Measurements from ENCODE around the gene ARHGAP23.

Gene ARHGAP23

GRCh38 chr17:38554430-38555350, 126.4 kb downstream of the ARHGAP23 start:
- DNase-seq: peak; percentile 52

GRCh38 chr17:38556239-38556638, 128.0 kb downstream of the ARHGAP23 start:
- no peak for DNase-seq

- no peak for DNase-seq
Measured at GRCh38 chr17:38557396-38557795, 129.1 kb downstream of the ARHGAP23 start.

GRCh38 chr17:38557836-38558727, 129.8 kb downstream of the ARHGAP23 start:
- DNase-seq: peak; percentile 93

DNA sequence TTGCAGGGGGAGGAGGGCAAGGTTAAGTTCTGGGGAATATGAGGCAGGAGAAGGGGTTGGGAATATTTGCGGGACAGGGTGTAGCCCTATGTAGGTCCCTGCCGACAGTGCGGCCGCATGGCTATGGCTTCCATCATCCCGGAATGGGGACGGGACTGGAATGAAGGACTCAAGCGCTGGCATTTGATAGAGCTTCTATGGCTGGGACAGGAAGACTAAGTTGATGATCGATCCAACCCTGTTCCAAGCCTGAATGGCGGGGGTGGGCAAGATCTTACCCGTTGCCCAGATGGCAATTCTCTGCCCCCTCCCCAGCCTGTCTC, 130.4 kb downstream of the ARHGAP23 start:
- DNase-seq: no peak

DNA sequence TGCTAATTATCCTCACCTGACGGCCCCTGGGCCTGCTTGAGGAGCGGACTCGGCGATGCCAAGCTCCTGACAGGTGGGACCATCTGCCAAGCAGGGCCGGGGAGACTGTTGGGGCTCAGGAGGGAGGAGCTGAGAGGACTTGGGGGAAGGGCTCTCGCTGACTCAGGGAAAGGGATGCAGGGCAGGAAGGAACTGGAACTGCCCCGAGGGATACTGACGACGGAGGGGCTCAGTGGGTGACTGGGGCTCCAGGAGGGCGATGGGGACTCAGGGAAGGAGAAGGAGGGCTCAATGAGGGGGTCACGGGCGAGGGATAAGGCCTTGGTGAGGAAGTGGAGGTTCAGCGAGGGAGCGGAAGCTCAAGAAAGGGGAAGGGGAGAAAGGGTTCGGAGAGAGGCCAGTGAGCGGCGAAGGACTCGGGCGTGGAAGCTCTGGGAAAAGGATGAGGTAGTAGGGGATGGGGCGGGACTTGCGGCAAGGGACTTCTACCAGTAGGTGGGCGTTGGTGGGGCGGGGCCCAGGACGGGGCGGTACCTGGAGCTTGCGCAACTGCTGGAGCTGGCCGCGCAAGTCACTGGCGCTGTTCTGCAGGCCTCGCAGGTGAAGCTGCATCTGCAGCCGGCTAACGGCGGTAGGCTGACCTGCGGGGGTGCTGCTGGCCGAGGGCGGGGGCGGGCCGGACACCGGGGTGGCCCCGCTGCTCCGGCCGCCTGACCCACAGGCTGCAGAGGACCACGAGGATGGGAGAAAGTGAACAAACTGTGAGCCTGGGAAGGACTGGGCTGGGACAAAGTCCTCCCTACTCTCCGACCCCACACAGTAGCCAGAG, 131.0 kb downstream of the ARHGAP23 start:
- DNase-seq: peak; percentile 85

- DNase-seq: no peak
Measured at GRCh38 chr17:38559880-38560230, 131.6 kb downstream of the ARHGAP23 start.

DNA sequence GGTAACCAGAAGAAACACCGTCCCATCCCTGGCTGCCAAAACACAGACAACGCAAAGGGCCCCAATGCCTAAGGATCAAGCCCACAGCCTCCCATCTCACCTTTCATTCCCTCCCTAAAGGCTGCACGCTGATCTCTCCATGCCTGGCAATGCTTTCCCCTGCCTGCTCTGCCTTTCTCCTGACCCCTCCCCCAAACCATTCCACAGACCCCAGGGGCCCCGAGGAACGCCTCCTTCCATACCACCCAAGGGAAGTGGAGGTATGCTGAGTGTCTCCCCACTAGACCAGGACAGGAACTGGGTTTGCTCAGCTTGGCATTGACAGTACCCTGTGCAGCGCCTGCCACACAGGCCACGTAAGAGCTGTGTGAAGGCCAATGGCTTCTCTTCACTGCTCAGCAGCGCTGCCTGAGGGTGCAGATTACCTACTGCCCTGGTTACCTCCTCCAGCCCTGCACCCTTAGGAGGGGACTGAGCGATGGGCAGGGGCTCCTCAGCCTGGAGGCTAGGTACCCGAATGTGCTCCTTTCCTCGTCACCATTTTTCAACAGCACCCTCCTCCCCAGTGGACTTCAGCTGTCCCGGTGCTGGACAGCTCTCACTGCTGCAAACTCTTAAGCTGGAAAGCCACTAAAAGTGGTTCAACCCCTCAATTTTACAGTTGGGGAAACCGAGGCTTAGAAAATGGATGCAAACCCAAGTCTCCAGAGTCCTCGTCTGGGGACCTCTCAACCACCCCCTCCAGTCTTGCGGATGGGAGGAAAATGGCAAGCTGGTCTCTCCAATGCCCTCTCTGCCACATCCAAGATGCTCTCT, 132.4 kb downstream of the ARHGAP23 start:
- DNase-seq: no peak

DNA sequence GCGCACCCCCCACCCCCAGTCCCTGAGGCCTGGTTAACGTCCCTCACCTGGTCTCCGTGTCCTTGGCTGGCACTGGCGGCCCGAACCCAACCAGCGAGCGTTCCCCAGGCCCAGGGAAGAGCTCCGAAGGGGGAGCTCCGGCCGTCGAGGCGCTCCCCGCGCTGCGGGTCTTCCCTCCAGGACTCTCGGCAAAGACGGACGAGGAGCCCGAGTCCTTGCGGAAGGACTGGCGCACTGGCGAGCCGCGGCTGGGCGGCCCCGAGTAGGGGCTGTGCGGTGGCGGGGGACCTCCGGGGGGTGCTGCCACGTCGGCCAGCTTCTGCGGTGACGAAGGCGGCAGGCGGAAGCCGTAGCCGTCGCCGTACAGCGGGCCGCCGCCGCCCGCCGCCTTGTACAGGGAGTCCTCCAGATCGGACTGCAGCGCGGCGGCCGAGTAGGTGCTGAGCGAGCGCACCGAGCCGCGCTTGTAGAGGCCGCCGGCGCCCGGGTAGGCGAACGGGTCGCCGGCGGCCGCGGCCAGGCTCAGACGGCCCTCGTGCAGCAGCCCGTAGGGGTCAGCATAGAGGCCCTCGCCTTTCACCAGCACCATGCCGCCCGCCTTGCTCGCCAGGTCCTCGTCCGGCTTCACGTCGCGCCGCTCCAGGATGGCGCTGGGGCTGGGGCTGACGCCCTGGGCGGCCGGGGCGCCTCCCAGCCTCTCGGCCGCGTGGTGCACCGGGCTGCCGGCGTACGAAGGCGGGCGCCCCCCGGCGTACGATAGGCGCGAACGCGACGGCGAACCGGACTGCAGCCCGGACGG, 133.4 kb downstream of the ARHGAP23 start:
- no peak for DNase-seq
